HFF-Myc (cell line): ENCODE results near the gene RBBP4.
"Not testable (repeated sequence)": the region's sequence is repeated elsewhere in the genome, so short reads cannot be mapped to it uniquely, and the experiment has no call there.

ENCODE experiments used
- DNase-seq: peaks from one replicate; pipeline ENCODE4 v3.0.0-alpha.2; 2011; ENCODE audit warnings: low read depth; ENCODE audit errors: extremely low read depth
- H3K4me3 ChIP-seq: replicated peaks from 2 replicates; pipeline ENCODE4 v1.5.1; 2011; ENCODE audit warnings: low read depth, mild to moderate bottlenecking, control low read depth, low read length
- CTCF ChIP-seq: IDR thresholded peaks from 2 replicates; pipeline ENCODE4 v1.5.1; 2012; ENCODE audit warnings: mild to moderate bottlenecking, low read depth, low read length, control low read depth; ENCODE audit errors: missing control alignments

Gene RBBP4

GRCh38 chr1:32705516-32705915, 54.5 kb downstream of the RBBP4 start:
- TF ChIP-seq CTCF: no peak
- DNase-seq: no peak
- H3K4me3 ChIP-seq: no peak overlapping the region

- H3K4me3 ChIP-seq: no peak overlapping the region
- no peak for DNase-seq
- TF ChIP-seq CTCF: no peak
Observed at GRCh38 chr1:32706491-32706890, 55.5 kb downstream of the RBBP4 start.

GRCh38 chr1:32709075-32709474, 58.1 kb downstream of the RBBP4 start:
- TF ChIP-seq CTCF: no peak
- no peak overlapping the region for H3K4me3 ChIP-seq
- no peak for DNase-seq

GRCh38 chr1:32709476-32709875, 58.5 kb downstream of the RBBP4 start:
- TF ChIP-seq CTCF: no peak
- DNase-seq: no peak
- H3K4me3 ChIP-seq: no peak overlapping the region

- not testable (repeated sequence) for H3K4me3 ChIP-seq, DNase-seq
Observed at GRCh38 chr1:32711221-32711620, 60.2 kb downstream of the RBBP4 start.

- H3K4me3 ChIP-seq: no peak overlapping the region
- no peak for DNase-seq
- no peak for TF ChIP-seq CTCF
Observed at GRCh38 chr1:32713081-32713480, 62.1 kb downstream of the RBBP4 start.

GRCh38 chr1:32714277-32714676, 63.3 kb downstream of the RBBP4 start:
- TF ChIP-seq CTCF: no peak
- H3K4me3 ChIP-seq: no peak overlapping the region
- DNase-seq: no peak
